Activated CD8-positive, alpha-beta memory T cell treated with anti-CD3 and anti-CD28 coated beads, Interleukin-2, amount 10 ng/mL, durations not matched to agents 7 days and 5 days (primary cell): ENCODE data around the gene C1QTNF5. TPM values are rescaled to one million over a fixed set of nuclear protein-coding genes. Genes with fewer than 3 reads are reported as not detected.

Source experiments
- ATAC-seq: fragments of 150-1000 bp; cut with Tn5 transposase; one replicate; pipeline ENCODE4 v1.10.0; 2021; ENCODE audit warnings: moderate library complexity
- CTCF ChIA-PET: fragments of 350-600 bp; sonication (Branson Sonifier 250); formaldehyde crosslinking; loops from one replicate; lab custom pipeline; 2021; ENCODE audit warnings: antibody characterized with exemption; lab: Charles Lee
- DNase-seq: peaks from one replicate; pipeline ENCODE4 v3.0.0-alpha.2; 2020
- H3K27ac Mint-ChIP-seq: one replicate; pipeline ENCODE4 v1.8.0; 2021; ENCODE audit warnings: mild to moderate bottlenecking, mixed read lengths
- H3K27me3 Mint-ChIP-seq: one replicate; pipeline ENCODE4 v1.8.0; 2021; ENCODE audit warnings: mixed read lengths
- H3K36me3 Mint-ChIP-seq: one replicate; pipeline ENCODE4 v1.8.0; 2021; ENCODE audit warnings: mild to moderate bottlenecking, mixed read lengths
- H3K4me1 Mint-ChIP-seq: one replicate; pipeline ENCODE4 v1.8.0; 2021; ENCODE audit warnings: mixed read lengths
- H3K4me3 Mint-ChIP-seq: one replicate; pipeline ENCODE4 v1.8.0; 2021; ENCODE audit warnings: mild to moderate bottlenecking, moderate library complexity, mixed read lengths
- H3K9me3 Mint-ChIP-seq: one replicate; pipeline ENCODE4 v1.8.0; 2022; ENCODE audit warnings: low read depth, mixed read lengths
- total RNA-seq, 2 experiments: library from RNA; stranded (reverse); gene quantifications; one replicate each; pipeline ENCODE4 v1.2.3, GENCODE V29; 2021

The C1QTNF5 gene
- total RNA-seq, 2 experiments from 2014 or later, result not detected

DNA sequence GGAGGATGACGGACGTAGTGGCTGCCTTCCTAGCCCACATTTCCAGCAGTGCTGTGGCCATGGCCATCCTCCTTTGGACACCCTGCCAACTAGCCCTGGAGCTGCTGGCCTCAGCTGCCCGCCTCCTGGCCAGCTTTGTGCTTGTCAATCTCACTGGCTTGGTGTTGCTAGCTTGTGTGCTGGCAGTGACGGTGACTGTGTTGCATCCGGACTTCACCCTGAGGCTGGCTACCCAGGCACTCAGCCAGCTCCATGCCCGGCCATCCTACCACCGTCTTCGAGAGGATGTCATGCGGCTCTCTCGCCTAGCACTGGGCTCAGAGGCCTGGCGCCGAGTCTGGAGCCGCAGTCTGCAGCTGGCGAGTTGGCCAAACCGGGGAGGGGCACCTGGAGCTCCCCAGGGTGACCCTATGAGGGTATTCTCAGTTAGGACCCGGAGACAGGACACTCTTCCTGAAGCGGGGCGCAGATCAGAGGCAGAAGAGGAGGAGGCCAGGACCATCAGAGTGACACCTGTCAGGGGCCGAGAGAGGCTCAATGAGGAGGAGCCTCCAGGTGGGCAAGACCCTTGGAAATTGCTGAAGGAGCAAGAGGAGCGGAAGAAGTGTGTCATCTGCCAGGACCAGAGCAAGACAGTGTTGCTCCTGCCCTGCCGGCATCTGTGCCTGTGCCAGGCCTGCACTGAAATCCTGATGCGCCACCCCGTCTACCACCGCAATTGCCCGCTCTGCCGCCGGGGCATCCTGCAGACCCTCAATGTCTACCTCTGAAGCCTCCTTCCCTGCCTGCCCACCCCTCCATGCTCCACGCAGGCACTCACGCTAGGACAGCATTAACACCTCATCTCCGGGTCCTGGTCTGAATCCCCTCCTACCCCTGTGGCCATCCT is 4.8 kb downstream of the C1QTNF5 start:
- H3K27me3 Mint-ChIP-seq, result peaks cover 16% of the 10 kb centered on the region
- H3K36me3 Mint-ChIP-seq, result peaks cover 4% of the 10 kb centered on the region
- H3K27ac Mint-ChIP-seq, result peak overlapping the region; percentile 96
- ATAC-seq (no peak), DNase-seq (no peak)
- H3K9me3 Mint-ChIP-seq, result no peaks in the 10 kb centered on the region
- peak overlapping the region; percentile 93 for H3K4me3 Mint-ChIP-seq
- H3K4me1 Mint-ChIP-seq, result peaks cover 51% of the 10 kb centered on the region
- CTCF ChIA-PET, result interaction anchor here (0.9 to 12.8 kb wide), 4 partner anchors 12 to 52 kb away, joined by 3 to 126 read pairs (median 26); no protein-coding TSS in a partner anchor

DNA sequence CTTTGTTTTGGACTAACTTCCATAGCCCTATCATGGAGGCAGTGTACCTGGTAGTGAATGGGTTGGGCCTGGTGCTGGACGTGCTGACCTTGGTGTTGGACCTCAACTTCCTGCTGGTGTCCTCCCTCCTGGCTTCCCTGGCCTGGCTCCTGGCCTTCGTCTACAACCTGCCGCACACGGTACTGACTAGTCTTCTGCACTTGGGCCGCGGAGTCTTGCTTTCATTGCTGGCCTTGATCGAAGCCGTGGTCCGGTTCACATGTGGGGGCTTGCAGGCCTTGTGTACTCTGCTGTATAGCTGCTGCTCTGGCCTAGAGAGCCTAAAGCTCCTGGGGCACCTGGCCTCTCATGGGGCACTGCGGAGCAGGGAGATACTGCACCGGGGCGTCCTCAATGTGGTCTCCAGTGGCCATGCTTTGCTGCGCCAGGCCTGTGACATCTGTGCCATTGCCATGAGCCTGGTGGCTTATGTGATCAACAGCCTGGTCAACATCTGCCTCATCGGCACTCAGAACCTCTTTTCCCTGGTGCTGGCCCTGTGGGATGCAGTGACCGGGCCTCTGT is 5.5 kb downstream of the C1QTNF5 start:
- peaks cover 16% of the 10 kb centered on the region for H3K27me3 Mint-ChIP-seq
- no peak for DNase-seq
- peaks cover 49% of the 10 kb centered on the region for H3K4me1 Mint-ChIP-seq
- H3K27ac Mint-ChIP-seq, result peak overlapping the region; percentile 96
- CTCF ChIA-PET, result interaction anchor here (1.1 to 5.2 kb wide), 2 partner anchors 13 to 51 kb away, joined by 4 to 47 read pairs; no protein-coding TSS in a partner anchor
- H3K9me3 Mint-ChIP-seq, result no peaks in the 10 kb centered on the region
- peaks cover 4% of the 10 kb centered on the region for H3K36me3 Mint-ChIP-seq
- peak overlapping the region; percentile 93 for H3K4me3 Mint-ChIP-seq
- no peak for ATAC-seq

DNA sequence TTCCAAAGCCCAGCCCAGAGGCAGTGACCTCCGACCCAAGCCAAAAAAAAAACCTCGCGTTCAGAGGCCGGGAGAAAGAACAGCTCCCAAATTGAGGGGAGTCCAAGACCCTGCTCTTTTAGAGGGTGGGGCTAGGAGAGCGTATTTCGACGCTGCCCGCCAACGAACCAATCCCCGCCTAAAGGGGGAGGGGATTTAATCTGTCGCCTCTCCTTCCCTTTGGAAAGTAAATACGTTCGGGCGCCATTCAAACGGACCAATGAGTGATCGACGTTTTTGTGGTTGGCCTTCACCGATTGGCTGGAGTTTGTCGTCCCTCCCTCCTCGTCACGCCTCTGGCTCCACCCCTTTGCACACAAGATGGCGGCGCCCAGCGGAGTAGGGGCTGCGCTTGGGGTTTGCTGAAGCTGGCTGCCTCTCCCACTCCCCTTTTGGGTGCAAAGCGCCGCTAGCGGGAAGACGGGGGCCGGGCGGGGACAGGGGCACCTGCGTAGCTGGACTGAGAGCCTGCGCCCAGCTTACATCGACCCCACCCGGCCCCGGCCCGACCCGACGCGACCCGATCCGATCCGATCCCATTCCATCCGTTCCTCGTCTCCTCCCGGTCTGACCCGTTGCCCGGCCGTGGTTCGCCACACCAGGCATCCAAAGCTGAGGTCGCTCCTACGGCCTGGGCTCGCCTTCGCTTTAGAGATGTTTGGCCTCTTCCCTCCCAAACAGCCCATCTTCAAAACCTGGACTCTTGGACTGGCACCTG is 6.3 kb downstream of the C1QTNF5 start, which contains the start of gene RNF26:
RNF26 (plus strand) TSS at position 354 of the 757 bp plus-strand sequence. CDS start 596 bp downstream, outside the sequence.
- H3K36me3 Mint-ChIP-seq, result peaks cover 3% of the 10 kb centered on the region
- DNase-seq (peak; percentile 98), ATAC-seq (peak; percentile 95)
- peak within 1 kb of the TSS; percentile 96 for H3K27ac Mint-ChIP-seq
- CTCF ChIA-PET, result interaction anchor here (0.6 to 5.2 kb wide), 6 partner anchors 12 to 166 kb away, joined by 3 to 47 read pairs (median 4); partner anchors contain the start of gene NLRX1
- peaks cover 20% of the 10 kb centered on the region for H3K27me3 Mint-ChIP-seq
- peak within 1 kb of the TSS; percentile 93 for H3K4me3 Mint-ChIP-seq
- peaks cover 48% of the 10 kb centered on the region for H3K4me1 Mint-ChIP-seq
- no peaks in the 10 kb centered on the region for H3K9me3 Mint-ChIP-seq

- Mint-ChIP-seq H3K9me3 (no peaks in the 10 kb centered on the region), H3K27me3 (peaks cover 18% of the 10 kb centered on the region), H3K27ac (no peak overlapping the region), H3K4me1 (peaks cover 34% of the 10 kb centered on the region), H3K4me3 (no peak overlapping the region), H3K36me3 (peaks cover 2% of the 10 kb centered on the region)
- ATAC-seq, result no peak
- CTCF ChIA-PET, result interaction anchor here (0.9 to 5.2 kb wide), 4 partner anchors 10 to 267 kb away, joined by 3 to 47 read pairs (median 4); no protein-coding TSS in a partner anchor
- DNase-seq, result no peak
Measured at GRCh38 chr11:119332111-119332765, 8.4 kb downstream of the C1QTNF5 start.

DNA sequence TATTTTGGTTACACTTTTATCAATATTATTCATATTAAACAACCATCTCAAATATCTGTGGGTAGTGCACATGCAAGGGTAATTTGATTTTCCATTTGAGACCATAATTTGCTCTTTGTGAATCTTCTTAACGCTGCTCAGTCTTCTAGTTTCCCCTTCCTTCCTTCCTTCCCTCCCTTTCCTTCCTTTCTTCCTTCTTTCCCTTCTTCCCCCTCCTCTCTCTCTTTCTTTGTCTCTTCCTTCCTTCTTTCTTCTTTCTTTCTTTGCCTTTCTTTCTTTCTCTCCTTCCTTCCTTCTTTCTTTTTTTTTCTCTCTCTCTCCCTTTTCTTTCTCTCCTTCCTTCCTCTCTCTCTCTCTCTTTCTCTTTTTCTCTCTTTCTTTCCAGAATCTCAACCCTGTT is 10.4 kb downstream of the C1QTNF5 start:
- CTCF ChIA-PET, result interaction anchor here (1.0 kb wide), 1 partner anchor 161 kb away, joined by 3 read pairs; no protein-coding TSS in a partner anchor
- H3K27ac Mint-ChIP-seq, result no peak overlapping the region
- peaks cover 18% of the 10 kb centered on the region for H3K27me3 Mint-ChIP-seq
- H3K9me3 Mint-ChIP-seq, result no peaks in the 10 kb centered on the region
- H3K4me3 Mint-ChIP-seq, result no peak overlapping the region
- no peak for DNase-seq
- H3K36me3 Mint-ChIP-seq, result no peaks in the 10 kb centered on the region
- peaks cover 17% of the 10 kb centered on the region for H3K4me1 Mint-ChIP-seq
- ATAC-seq, result no peak

DNA sequence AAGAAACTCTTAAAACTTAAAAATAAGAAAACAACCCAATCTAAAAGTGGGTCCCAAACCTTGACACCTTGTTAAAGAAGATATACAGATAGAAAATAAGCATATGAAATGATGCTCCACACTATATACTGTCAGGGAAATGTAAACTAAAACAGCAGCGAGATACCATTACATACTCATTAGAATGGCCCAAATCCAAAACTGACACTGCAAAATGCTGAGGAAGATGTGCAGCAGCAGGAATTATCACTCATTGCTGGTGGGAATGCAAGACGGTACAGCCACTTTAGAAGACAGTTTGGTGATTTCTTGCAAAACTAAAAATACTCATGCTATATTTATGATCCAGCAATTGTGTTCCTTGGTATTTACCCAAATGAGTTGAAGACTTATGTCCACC is 11.4 kb downstream of the C1QTNF5 start:
- Mint-ChIP-seq H3K27ac (no peak overlapping the region), H3K27me3 (peaks cover 18% of the 10 kb centered on the region), H3K4me1 (peaks cover 11% of the 10 kb centered on the region), H3K36me3 (no peaks in the 10 kb centered on the region), H3K9me3 (no peaks in the 10 kb centered on the region), H3K4me3 (no peak overlapping the region)
- CTCF ChIA-PET, result interaction anchor here (1.7 kb wide), 1 partner anchor 9 kb away, joined by 4 read pairs; no protein-coding TSS in a partner anchor
- ATAC-seq, result no peak
- no peak for DNase-seq

DNA sequence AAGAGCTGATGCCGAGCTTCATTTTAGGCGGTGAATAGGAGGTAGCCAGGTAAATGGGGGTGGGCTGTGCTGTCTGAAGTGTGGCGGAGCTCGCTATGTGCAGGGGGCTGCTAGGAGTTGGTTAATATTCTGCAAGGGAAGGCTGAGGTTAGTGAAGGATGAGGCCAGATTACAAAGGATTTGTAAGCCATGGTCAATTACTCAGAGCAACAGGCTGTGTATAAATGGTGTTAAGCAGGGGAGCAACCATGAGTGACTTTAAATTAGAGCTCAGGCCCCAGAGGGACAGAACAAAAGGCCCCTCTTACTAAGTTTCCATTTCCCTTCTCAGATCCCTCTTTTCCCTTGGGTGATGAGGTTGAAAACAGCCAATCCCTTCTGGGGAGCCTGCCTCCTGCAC is 16.5 kb downstream of the C1QTNF5 start:
- no peak for ATAC-seq
- CTCF ChIA-PET, result interaction anchor here (0.7 to 5.6 kb wide), 34 partner anchors 9 to 324 kb away, joined by 3 to 90 read pairs (median 5); partner anchors contain the start of genes ABCG4, C1QTNF5, C2CD2L and CBL
- H3K4me1 Mint-ChIP-seq, result peaks cover 23% of the 10 kb centered on the region
- H3K27me3 Mint-ChIP-seq, result peaks cover 7% of the 10 kb centered on the region
- H3K9me3 Mint-ChIP-seq, result no peaks in the 10 kb centered on the region
- DNase-seq, result no peak
- H3K36me3 Mint-ChIP-seq, result no peaks in the 10 kb centered on the region
- no peak overlapping the region for H3K27ac Mint-ChIP-seq
- H3K4me3 Mint-ChIP-seq, result no peak overlapping the region

DNA sequence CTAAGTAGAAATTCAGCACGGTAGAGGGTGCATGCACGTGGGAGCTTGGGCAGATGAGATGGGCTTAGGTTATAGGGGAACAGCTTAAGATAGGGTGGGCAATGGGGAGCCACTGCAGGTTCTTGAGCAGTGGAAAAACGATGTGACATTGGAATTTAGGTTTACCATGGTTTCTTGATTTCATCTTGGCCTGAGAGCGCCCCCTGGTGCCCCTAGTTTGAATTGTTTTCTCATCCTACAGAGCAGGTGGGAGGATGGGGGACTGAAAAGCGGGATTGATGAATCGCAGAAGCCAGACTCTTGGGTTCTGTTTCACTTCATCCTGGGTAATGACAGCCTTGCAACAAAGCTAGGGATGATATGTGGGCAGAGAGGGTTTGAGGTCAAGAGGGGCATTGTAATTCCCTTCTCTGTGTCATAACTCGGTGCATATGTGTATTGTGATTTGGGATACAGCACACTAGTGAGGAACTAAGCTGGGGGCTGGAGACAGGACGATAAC is 17.1 kb downstream of the C1QTNF5 start:
- Mint-ChIP-seq H3K4me3 (no peak overlapping the region), H3K9me3 (no peaks in the 10 kb centered on the region), H3K36me3 (no peaks in the 10 kb centered on the region), H3K27me3 (peaks cover 8% of the 10 kb centered on the region), H3K4me1 (peaks cover 28% of the 10 kb centered on the region), H3K27ac (no peak overlapping the region)
- DNase-seq, result peak; percentile 87
- ATAC-seq, result no peak
- CTCF ChIA-PET, result interaction anchor here (0.7 to 5.6 kb wide), 44 partner anchors 9 to 323 kb away, joined by 3 to 90 read pairs (median 5); partner anchors contain the start of genes ABCG4, C1QTNF5, C2CD2L and CBL

DNA sequence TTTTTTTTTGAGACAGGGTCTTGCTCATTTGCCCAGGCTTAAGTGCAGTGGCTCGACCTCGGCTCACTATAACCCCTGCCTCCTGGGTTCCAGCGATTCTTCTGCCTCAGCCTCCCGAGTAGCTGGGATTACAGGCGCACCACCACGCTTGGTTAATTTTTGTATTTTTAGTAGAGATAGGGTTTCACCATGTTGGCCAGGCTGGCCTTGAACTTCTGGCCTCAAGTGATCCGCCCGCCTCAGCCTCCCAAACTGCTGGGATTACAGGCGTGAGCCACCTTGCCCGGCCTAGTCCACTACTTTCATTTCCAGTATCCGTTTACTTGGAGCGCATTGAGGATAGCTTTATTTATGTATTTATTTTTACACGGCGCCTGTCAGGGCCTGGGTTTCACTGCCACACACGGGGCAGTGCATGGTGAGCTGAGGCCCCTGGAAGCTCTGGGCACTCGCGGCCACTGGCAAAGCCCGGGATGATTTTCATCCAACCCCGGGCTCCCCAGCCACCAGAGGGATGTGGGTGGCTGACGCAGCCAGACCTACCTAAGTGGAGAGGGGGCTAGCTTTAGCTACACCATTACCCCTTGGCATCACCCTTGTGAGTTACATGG is 17.7 kb downstream of the C1QTNF5 start:
- no peak for DNase-seq
- no peak for ATAC-seq
- Mint-ChIP-seq H3K36me3 (no peaks in the 10 kb centered on the region), H3K27ac (no peak overlapping the region), H3K4me3 (no peak overlapping the region), H3K9me3 (no peaks in the 10 kb centered on the region), H3K4me1 (peaks cover 32% of the 10 kb centered on the region), H3K27me3 (peaks cover 6% of the 10 kb centered on the region)
- CTCF ChIA-PET, result interaction anchor here (0.7 to 5.6 kb wide), 41 partner anchors 8 to 258 kb away, joined by 3 to 90 read pairs (median 5); partner anchors contain the start of genes ABCG4, C1QTNF5, C2CD2L and CBL

GRCh38 chr11:119322360-119322739 is 18.3 kb downstream of the C1QTNF5 start:
- peak overlapping the region; percentile 41 for H3K27ac Mint-ChIP-seq
- H3K27me3 Mint-ChIP-seq, result peaks cover 10% of the 10 kb centered on the region
- H3K9me3 Mint-ChIP-seq, result no peaks in the 10 kb centered on the region
- CTCF ChIA-PET, result interaction anchor here (0.7 to 5.6 kb wide), 21 partner anchors 11 to 220 kb away, joined by 3 to 90 read pairs (median 6); partner anchors contain the start of genes C1QTNF5, CBL, DPAGT1 and NLRX1
- H3K4me1 Mint-ChIP-seq, result peaks cover 34% of the 10 kb centered on the region
- no peak for ATAC-seq
- H3K4me3 Mint-ChIP-seq, result no peak overlapping the region
- no peak for DNase-seq
- H3K36me3 Mint-ChIP-seq, result no peaks in the 10 kb centered on the region

DNA sequence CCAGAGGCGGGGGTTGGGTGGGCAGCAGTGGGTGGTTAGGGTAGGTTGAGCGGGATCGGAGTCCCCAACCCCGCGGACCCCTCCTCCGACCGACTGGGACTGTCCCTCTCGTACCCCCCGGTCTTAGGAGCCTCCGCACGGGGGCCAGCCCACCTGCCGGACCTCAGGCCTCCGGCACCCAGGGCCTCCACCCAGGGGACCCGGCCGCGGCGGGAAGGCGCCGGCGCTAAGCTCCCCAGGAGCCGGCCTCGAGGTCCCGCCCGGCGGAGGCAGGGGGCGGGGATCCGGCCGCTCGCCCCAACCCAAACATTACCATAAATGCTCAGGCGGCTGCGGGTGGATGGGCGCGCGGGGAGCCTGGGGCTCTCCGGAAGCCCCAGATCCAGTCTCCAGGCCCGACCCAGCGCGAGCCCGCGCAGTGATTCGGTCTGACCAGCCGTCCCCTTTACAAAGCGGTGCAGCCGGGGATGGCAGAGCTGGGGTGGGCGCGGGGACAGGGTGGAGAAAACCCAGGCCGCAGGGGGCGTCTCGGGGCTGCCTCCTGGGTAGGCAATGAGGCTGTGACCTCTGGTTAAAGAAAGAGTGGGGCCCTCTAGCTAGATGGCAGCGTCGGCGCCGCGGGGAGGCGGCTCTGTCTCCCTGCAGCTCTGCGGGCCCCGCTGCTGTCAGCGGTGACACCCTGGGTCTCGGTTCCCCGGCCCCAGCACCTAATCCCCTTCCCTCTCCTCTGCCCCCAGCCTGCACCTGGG is 19.7 kb downstream of the C1QTNF5 start:
- H3K27ac Mint-ChIP-seq, result peak overlapping the region; percentile 90
- DNase-seq (peak; percentile 81), ATAC-seq (peak; percentile 75)
- no peaks in the 10 kb centered on the region for H3K36me3 Mint-ChIP-seq
- H3K27me3 Mint-ChIP-seq, result peaks cover 19% of the 10 kb centered on the region
- H3K4me1 Mint-ChIP-seq, result peaks cover 34% of the 10 kb centered on the region
- H3K9me3 Mint-ChIP-seq, result no peaks in the 10 kb centered on the region
- peak overlapping the region; percentile 73 for H3K4me3 Mint-ChIP-seq
- CTCF ChIA-PET, result interaction anchor here (0.6 to 5.6 kb wide), 34 partner anchors 11 to 629 kb away, joined by 3 to 90 read pairs (median 4); partner anchors contain the start of genes ABCG4, C1QTNF5, CBL and DPAGT1
